Stomach (tissue), 4 donors: ENCODE measurements around the gene FOXM1.

Experiments
- CTCF ChIP-seq, 7 experiments: fragments of 450-650 bp in 4 of 7; fragments of 200-600 bp in 3 of 7; sonication (generic) in 3 of 7; IDR thresholded peaks; one replicate each; pipeline ENCODE4 v1.5.1; 2016 to 2019; ENCODE audit warnings: antibody characterized with exemption in 7 of 7, control low read depth in 2 of 7, mild to moderate bottlenecking in 1 of 7
- EP300 ChIP-seq: sonication (generic); formaldehyde crosslinking; IDR thresholded peaks from one replicate; pipeline ENCODE4 v1.6.1; 2017; ENCODE audit warnings: antibody characterized with exemption
- POLR2AphosphoS5 ChIP-seq, 3 donors: sonication (generic); formaldehyde crosslinking; IDR thresholded peaks; one replicate each; pipeline ENCODE4 v1.6.1; 2016; ENCODE audit warnings: antibody characterized with exemption in 3 of 3

GRCh38 chr12:2924019-2924418 is 47.0 kb upstream of the FOXM1 start:
- TF ChIP-seq EP300 (no peak), CTCF (IDR thresholded peaks at IDR 0.05) (no peak), POLR2AphosphoS5 (IDR thresholded peaks at IDR 0.05) (no peak)
